Astrocyte (in vitro differentiated cells and primary cell): ENCODE measurements around the gene TXNL4A. TPM values are rescaled to one million over a fixed set of nuclear protein-coding genes. Genes with fewer than 3 reads are reported as not detected.

Source experiments
- DNase-seq: peaks from one replicate; pipeline ENCODE4 v3.0.0-alpha.2; 2010; ENCODE audit warnings: low read depth
- FAIRE-seq: peaks from 2 replicates; lab custom pipeline; 2011; peaks lifted over from hg19 to GRCh38; lab: Jason Lieb, UNC
- H2AFZ ChIP-seq: 2 replicates; pipeline ENCODE4 v1.6.0; 2012; ENCODE audit warnings: low read depth, low read length, inconsistent platforms
- H3K27ac ChIP-seq: 2 replicates; pipeline ENCODE4 v1.5.1; 2011; ENCODE audit warnings: low read depth, low read length, inconsistent platforms
- H3K27me3 ChIP-seq: 2 replicates; pipeline ENCODE4 v1.6.0; 2011; ENCODE audit warnings: low read length, inconsistent platforms; ENCODE audit not compliant: insufficient read depth
- H3K36me3 ChIP-seq: 2 replicates; pipeline ENCODE4 v1.5.1; 2011; ENCODE audit warnings: low read length, inconsistent platforms; ENCODE audit not compliant: insufficient read depth
- H3K4me1 ChIP-seq: 2 replicates; pipeline ENCODE4 v1.5.1; 2011; ENCODE audit warnings: low read length, inconsistent platforms; ENCODE audit not compliant: insufficient read depth
- H3K4me2 ChIP-seq: 2 replicates; pipeline ENCODE4 v1.6.0; 2012; ENCODE audit warnings: low read length, inconsistent platforms
- H3K4me3 ChIP-seq: 2 replicates; pipeline ENCODE4 v1.5.1; 2011; ENCODE audit warnings: low read depth, mild to moderate bottlenecking, low read length, inconsistent platforms; ENCODE audit not compliant: insufficient read depth
- H3K79me2 ChIP-seq: 2 replicates; pipeline ENCODE4 v1.6.0; 2012; ENCODE audit warnings: mild to moderate bottlenecking, low read length, inconsistent platforms; ENCODE audit not compliant: insufficient read depth
- H3K9ac ChIP-seq: 2 replicates; pipeline ENCODE4 v1.6.0; 2012; ENCODE audit warnings: mild to moderate bottlenecking, low read length, inconsistent platforms
- H3K9me3 ChIP-seq: 2 replicates; pipeline ENCODE4 v1.5.1; 2012; ENCODE audit warnings: low read depth, mild to moderate bottlenecking, low read length, inconsistent platforms; ENCODE audit not compliant: insufficient read depth
- H4K20me1 ChIP-seq: 2 replicates; pipeline ENCODE4 v1.6.0; 2012; ENCODE audit warnings: low read length, inconsistent platforms; ENCODE audit not compliant: insufficient read depth
- H3K27ac Mint-ChIP-seq: one replicate; pipeline ENCODE4 v1.8.0; 2021; ENCODE audit warnings: mild to moderate bottlenecking, mixed read lengths; ENCODE audit not compliant: unreplicated experiment
- H3K27me3 Mint-ChIP-seq: one replicate; pipeline ENCODE4 v1.8.0; 2021; ENCODE audit warnings: low read depth, mixed read lengths; ENCODE audit not compliant: unreplicated experiment
- H3K36me3 Mint-ChIP-seq: one replicate; pipeline ENCODE4 v1.8.0; 2021; ENCODE audit warnings: low read depth, mixed read lengths; ENCODE audit not compliant: unreplicated experiment
- H3K4me1 Mint-ChIP-seq: one replicate; pipeline ENCODE4 v1.8.0; 2021; ENCODE audit warnings: low read depth, mixed read lengths; ENCODE audit not compliant: unreplicated experiment
- H3K4me3 Mint-ChIP-seq: one replicate; pipeline ENCODE4 v1.8.0; 2021; ENCODE audit warnings: mild to moderate bottlenecking, moderate library complexity, mixed read lengths; ENCODE audit not compliant: unreplicated experiment
- H3K9me3 Mint-ChIP-seq: one replicate; pipeline ENCODE4 v1.8.0; 2021; ENCODE audit warnings: mild to moderate bottlenecking, mixed read lengths; ENCODE audit not compliant: unreplicated experiment
- CTCF ChIP-seq: IDR thresholded peaks from 2 replicates; pipeline ENCODE4 v1.5.1; 2011; ENCODE audit warnings: low read depth, mild to moderate bottlenecking, inconsistent platforms, low read length, moderate library complexity; ENCODE audit not compliant: insufficient read depth
- EZH2 ChIP-seq: IDR thresholded peaks from 2 replicates; pipeline ENCODE4 v1.6.1; 2012; ENCODE audit warnings: mild to moderate bottlenecking, low read length, inconsistent platforms; ENCODE audit not compliant: insufficient read depth
- total RNA-seq: library from RNA; stranded (reverse); gene quantifications from 2 replicates; pipeline ENCODE4 v1.2.1, GENCODE V29; 2021

The TXNL4A gene
- total RNA-seq, 1 donor from 2014 or later = 135 TPM

- peaks cover 97% of the 10 kb centered on the region for H3K79me2 ChIP-seq
- no peak overlapping the region for H2AFZ ChIP-seq
- no peak overlapping the region for H3K27ac Mint-ChIP-seq
- H3K27ac ChIP-seq = no peak overlapping the region
- H3K4me1 Mint-ChIP-seq = peaks cover 28% of the 10 kb centered on the region
- DNase-seq (peak; percentile 60), FAIRE-seq (no peak)
- no peaks in the 10 kb centered on the region for H3K9me3 Mint-ChIP-seq
- H3K4me2 ChIP-seq = no peak overlapping the region
- no peaks in the 10 kb centered on the region for H3K27me3 Mint-ChIP-seq
- H3K36me3 Mint-ChIP-seq = peaks cover 4% of the 10 kb centered on the region
- H4K20me1 ChIP-seq = peaks cover 93% of the 10 kb centered on the region
- no peak overlapping the region for H3K4me3 Mint-ChIP-seq
- H3K27me3 ChIP-seq = no peaks in the 10 kb centered on the region
- no peaks in the 10 kb centered on the region for H3K9me3 ChIP-seq
- no peak overlapping the region for H3K4me3 ChIP-seq
- H3K36me3 ChIP-seq = peaks cover 6% of the 10 kb centered on the region
- TF ChIP-seq EZH2 (no peak), CTCF (no peak)
- H3K4me1 ChIP-seq = peaks cover 7% of the 10 kb centered on the region
- H3K9ac ChIP-seq = no peak overlapping the region
These were observed 4.6 kb downstream of the TXNL4A start for GRCh38 chr18:79983793-79984192.

- H3K27me3 ChIP-seq = no peaks in the 10 kb centered on the region
- H3K4me2 ChIP-seq = no peak overlapping the region
- Mint-ChIP-seq H3K27me3 (no peaks in the 10 kb centered on the region), H3K27ac (no peak overlapping the region), H3K4me3 (no peak overlapping the region), H3K4me1 (peaks cover 28% of the 10 kb centered on the region), H3K36me3 (peaks cover 4% of the 10 kb centered on the region), H3K9me3 (no peaks in the 10 kb centered on the region)
- H3K79me2 ChIP-seq = peaks cover 100% of the 10 kb centered on the region
- TF ChIP-seq EZH2 (no peak), CTCF (no peak)
- peaks cover 6% of the 10 kb centered on the region for H3K36me3 ChIP-seq
- no peak overlapping the region for H3K9ac ChIP-seq
- no peak for DNase-seq
- H4K20me1 ChIP-seq = peaks cover 98% of the 10 kb centered on the region
- no peak for FAIRE-seq
- H3K4me3 ChIP-seq = no peak overlapping the region
- H2AFZ ChIP-seq = no peak overlapping the region
- no peak overlapping the region for H3K27ac ChIP-seq
- H3K9me3 ChIP-seq = no peaks in the 10 kb centered on the region
- H3K4me1 ChIP-seq = peaks cover 7% of the 10 kb centered on the region
These were observed 5.1 kb downstream of the TXNL4A start for GRCh38 chr18:79983253-79983652.

GRCh38 chr18:79982736-79983135 is 5.6 kb downstream of the TXNL4A start:
- no peaks in the 10 kb centered on the region for H3K9me3 ChIP-seq
- H2AFZ ChIP-seq = no peak overlapping the region
- no peak overlapping the region for H3K9ac ChIP-seq
- Mint-ChIP-seq H3K36me3 (peaks cover 7% of the 10 kb centered on the region), H3K9me3 (no peaks in the 10 kb centered on the region), H3K27ac (no peak overlapping the region), H3K4me3 (no peak overlapping the region), H3K4me1 (peaks cover 28% of the 10 kb centered on the region), H3K27me3 (no peaks in the 10 kb centered on the region)
- H3K27ac ChIP-seq = no peak overlapping the region
- H3K79me2 ChIP-seq = peaks cover 100% of the 10 kb centered on the region
- peaks cover 7% of the 10 kb centered on the region for H3K4me1 ChIP-seq
- DNase-seq (no peak), FAIRE-seq (no peak)
- H3K27me3 ChIP-seq = no peaks in the 10 kb centered on the region
- H3K4me2 ChIP-seq = no peak overlapping the region
- no peak overlapping the region for H3K4me3 ChIP-seq
- TF ChIP-seq CTCF (no peak), EZH2 (no peak)
- H4K20me1 ChIP-seq = peaks cover 100% of the 10 kb centered on the region
- H3K36me3 ChIP-seq = peaks cover 6% of the 10 kb centered on the region
